A549 (cell line): ENCODE data around the gene GPR18. TPM values are rescaled to one million over a fixed set of nuclear protein-coding genes. Genes with fewer than 3 reads are reported as not detected.
A peak's percentile ranks its signal among the peaks of the same experiment; 100 is the strongest.

Experiments
- ATAC-seq, 2 experiments: fragments of 200-7000 bp in 1 of 2; fragments of >200 bp in 1 of 2; cut with Nextera tagmentation in 1 of 2; cut with Tn5 transposase in 1 of 2; 3 replicates each; pipeline versions ENCODE4 v1.8.0 to v1.9.1; 2018 to 2020; ENCODE audit warnings: mild to moderate bottlenecking in 1 of 2, moderate library complexity in 1 of 2
- CTCF ChIA-PET: fragments of 300-600 bp; sonication (Branson Sonifier 250); formaldehyde crosslinking; extraction: SDS; loops from one replicate; lab custom pipeline; 2021; ENCODE audit warnings: antibody characterized with exemption, inconsistent platforms; lab: Yijun Ruan, JAX
- POLR2A ChIA-PET: fragments of 350-600 bp; formaldehyde crosslinking; extraction: SDS; loops from one replicate; lab custom pipeline; 2021; ENCODE audit warnings: antibody characterized with exemption, inconsistent platforms; lab: Yijun Ruan, JAX
- DNase-seq, 2 experiments: peaks; one replicate each; pipeline versions ENCODE4 v3.0.0 to v3.0.0-alpha.2; 2011 to 2016; ENCODE audit warnings: low read depth in 1 of 2, low spot score in 1 of 2
- FAIRE-seq: peaks from 2 replicates; lab custom pipeline; 2011; peaks lifted over from hg19 to GRCh38; lab: Jason Lieb, UNC
- H3K27ac ChIP-seq, 2 experiments: fragments of >200 bp; sonication (Bioruptor Twin); formaldehyde crosslinking; 3 replicates each; pipeline ENCODE4 v1.5.1; 2016 to 2017
- H3K4me1 ChIP-seq: fragments of >200 bp; sonication (Bioruptor Twin); formaldehyde crosslinking; 3 replicates; pipeline ENCODE4 v1.6.1; 2016
- H3K4me2 ChIP-seq: fragments of >200 bp; sonication (Bioruptor Twin); formaldehyde crosslinking; 3 replicates; pipeline ENCODE4 v1.6.1; 2016
- H3K4me3 ChIP-seq: fragments of >200 bp; sonication (Bioruptor Twin); formaldehyde crosslinking; 3 replicates; pipeline ENCODE4 v1.5.1; 2016
- H3K9me3 ChIP-seq: fragments of >200 bp; sonication (Bioruptor Twin); formaldehyde crosslinking; 3 replicates; pipeline ENCODE4 v1.6.1; 2016
- CBX2 ChIP-seq: fragments of 200-600 bp; sonication (generic); IDR thresholded peaks from 2 replicates; pipeline ENCODE4 v1.6.1; 2016; ENCODE audit warnings: low read depth, mild to moderate bottlenecking, borderline replicate concordance
- CEBPB ChIP-seq, 2 experiments: fragments of >200 bp in 1 of 2; sonication (Bioruptor Twin) in 1 of 2; formaldehyde crosslinking in 1 of 2; IDR thresholded peaks; 2 replicates each; pipeline ENCODE4 v1.6.1; 2012 to 2016
- CHD4 ChIP-seq: fragments of 200-600 bp; sonication (generic); IDR thresholded peaks from 2 replicates; pipeline ENCODE4 v1.6.1; 2016; ENCODE audit warnings: antibody characterized with exemption, mild to moderate bottlenecking, borderline replicate concordance
- EP300 ChIP-seq, 2 experiments: fragments of >200 bp; sonication (Bioruptor Twin); formaldehyde crosslinking; IDR thresholded peaks; 2 replicates in 1 of 2; 3 replicates in 1 of 2; pipeline ENCODE4 v1.6.1; 2016 to 2017
- ESRRA ChIP-seq: fragments of 150-350 bp; IDR thresholded peaks from 2 replicates; pipeline ENCODE4 v1.6.1; 2014; ENCODE audit warnings: mild to moderate bottlenecking, low read length, borderline replicate concordance
- FOSL2 ChIP-seq, 2 experiments: fragments of 450-650 bp in 1 of 2; fragments of >200 bp in 1 of 2; sonication (Bioruptor Twin) in 1 of 2; formaldehyde crosslinking; IDR thresholded peaks; 2 replicates each; pipeline versions ENCODE4 v1.5.0 to v1.6.1; 2016 to 2020; ENCODE audit warnings: mild to moderate bottlenecking in 1 of 2, moderate library complexity in 1 of 2
- JUN ChIP-seq, 2 experiments: fragments of >200 bp; sonication (Bioruptor Twin); formaldehyde crosslinking; IDR thresholded peaks; 2 replicates in 1 of 2; 3 replicates in 1 of 2; pipeline ENCODE4 v1.6.1; 2016 to 2017
- JUNB ChIP-seq: fragments of >200 bp; sonication (Bioruptor Twin); formaldehyde crosslinking; IDR thresholded peaks from 2 replicates; pipeline ENCODE4 v1.6.1; 2016
- MAFK ChIP-seq: fragments of 450-650 bp; IDR thresholded peaks from 2 replicates; pipeline ENCODE4 v1.6.1; 2014; ENCODE audit not compliant: partially characterized antibody
- MYC ChIP-seq: IDR thresholded peaks from 2 replicates; pipeline ENCODE4 v1.6.1; 2012; ENCODE audit warnings: mild to moderate bottlenecking, inconsistent platforms, low read length, improper control_type of control experiment, borderline replicate concordance
- NFE2L2 ChIP-seq: fragments of 150-350 bp; conservative IDR thresholded peaks from 2 replicates; pipeline ENCODE4 v1.6.1; 2014; ENCODE audit warnings: low read length
- RAD21 ChIP-seq, 2 experiments: fragments of >200 bp in 1 of 2; sonication (Bioruptor Twin) in 1 of 2; formaldehyde crosslinking in 1 of 2; IDR thresholded peaks in 1 of 2; conservative IDR thresholded peaks in 1 of 2; 2 replicates in 1 of 2; 3 replicates in 1 of 2; pipeline ENCODE4 v1.6.1; 2012 to 2018; ENCODE audit warnings: inconsistent platforms in 1 of 2
- SMC3 ChIP-seq: fragments of >200 bp; sonication (Bioruptor Twin); formaldehyde crosslinking; IDR thresholded peaks from 3 replicates; pipeline ENCODE4 v1.6.1; 2018; ENCODE audit warnings: inconsistent platforms
- TP53 ChIP-seq: fragments of 250-450 bp; sonication (Bioruptor Pico); IDR thresholded peaks from 2 replicates; pipeline ENCODE4 v1.5.0; 2021; ENCODE audit warnings: mild to moderate bottlenecking, moderate library complexity
- ZNF302 ChIP-seq: fragments of 250-450 bp; sonication (Bioruptor Pico); IDR thresholded peaks from 2 replicates; pipeline ENCODE4 v1.9.0; 2021; ENCODE audit warnings: inconsistent platforms, mild to moderate bottlenecking, moderate library complexity
- whole genome bisulfite sequencing: methylation state at CpG from one replicate; pipeline ENCODE4 v1.1.6; 2017; ENCODE audit errors: missing lambda C conversion rate; 5-methylcytosine and 5-hydroxymethylcytosine counted together
- polyA plus RNA-seq, 4 experiments: library from polyadenylated mRNA; depleted of rRNA in 3 of 4; stranded (reverse); fragments of >200 nt; fragmentation: RNase III in 1 of 4; extraction: RNeasy Plus Mini Kit Qiagen cat#74134 plus additional on column Dnase treatment in 1 of 4; gene quantifications; 2 replicates in 3 of 4; 3 replicates in 1 of 4; pipeline ENCODE4 v1.2.3, GENCODE V29; 2011 to 2017
- TF ChIP-seq, protein P1 (sequence below): fragments of >200 bp; sonication (Bioruptor Twin); formaldehyde crosslinking; IDR thresholded peaks from 3 replicates; pipeline ENCODE4 v1.5.1; 2016
- TF ChIP-seq, protein P2 (sequence below): IDR thresholded peaks from 2 replicates; pipeline ENCODE4 v1.6.1; 2012

Gene GPR18
- polyA plus RNA-seq, 2 of the 4 experiments (the other 2 are of a cell fraction) = not detected

DNA sequence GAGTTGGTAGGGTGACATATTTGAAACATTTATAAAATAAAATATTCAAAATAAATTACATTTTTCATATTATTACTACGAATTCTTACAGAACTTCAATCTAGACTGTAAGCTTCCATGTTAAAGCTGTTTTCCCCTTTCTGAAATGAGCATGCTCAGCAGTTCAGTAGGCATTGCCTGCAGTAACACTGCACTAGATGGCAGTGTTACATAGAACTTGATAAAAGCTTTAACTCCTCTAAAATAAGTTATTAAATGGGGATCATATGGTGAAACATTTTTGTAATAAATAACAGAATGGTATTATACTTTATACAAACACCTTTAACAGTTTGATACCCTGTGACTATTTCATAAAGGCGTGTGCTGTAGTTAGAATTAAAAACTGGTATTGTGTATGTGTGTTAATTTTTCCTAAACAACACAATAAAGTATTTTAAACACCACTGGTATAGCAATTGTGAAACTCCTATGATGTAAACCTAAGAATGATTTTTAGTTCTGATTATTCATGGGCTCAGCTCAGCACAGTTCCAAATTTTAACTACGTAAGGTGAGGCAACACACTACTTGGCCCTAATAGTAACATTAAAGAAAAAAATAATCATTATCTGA lies 11.6 kb upstream of the GPR18 start:
- ChIA-PET CTCF (interaction anchor here (0.5 to 5.6 kb wide), 31 partner anchors 9 to 430 kb away, joined by 3 to 106 read pairs (median 4); partner anchors contain the start of gene UBAC2), POLR2A (no interaction called here)
- Histone ChIP-seq H3K9me3 (peaks cover 4% of the 10 kb centered on the region; the same call in 1 of the 3 replicates), H3K27ac (no peak overlapping the region), H3K4me1 (no peaks in the 10 kb centered on the region), H3K4me3 (no peak overlapping the region), H3K4me2 (no peak overlapping the region)
- TF ChIP-seq, protein P1, sequence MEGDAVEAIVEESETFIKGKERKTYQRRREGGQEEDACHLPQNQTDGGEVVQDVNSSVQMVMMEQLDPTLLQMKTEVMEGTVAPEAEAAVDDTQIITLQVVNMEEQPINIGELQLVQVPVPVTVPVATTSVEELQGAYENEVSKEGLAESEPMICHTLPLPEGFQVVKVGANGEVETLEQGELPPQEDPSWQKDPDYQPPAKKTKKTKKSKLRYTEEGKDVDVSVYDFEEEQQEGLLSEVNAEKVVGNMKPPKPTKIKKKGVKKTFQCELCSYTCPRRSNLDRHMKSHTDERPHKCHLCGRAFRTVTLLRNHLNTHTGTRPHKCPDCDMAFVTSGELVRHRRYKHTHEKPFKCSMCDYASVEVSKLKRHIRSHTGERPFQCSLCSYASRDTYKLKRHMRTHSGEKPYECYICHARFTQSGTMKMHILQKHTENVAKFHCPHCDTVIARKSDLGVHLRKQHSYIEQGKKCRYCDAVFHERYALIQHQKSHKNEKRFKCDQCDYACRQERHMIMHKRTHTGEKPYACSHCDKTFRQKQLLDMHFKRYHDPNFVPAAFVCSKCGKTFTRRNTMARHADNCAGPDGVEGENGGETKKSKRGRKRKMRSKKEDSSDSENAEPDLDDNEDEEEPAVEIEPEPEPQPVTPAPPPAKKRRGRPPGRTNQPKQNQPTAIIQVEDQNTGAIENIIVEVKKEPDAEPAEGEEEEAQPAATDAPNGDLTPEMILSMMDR = peak; percentile 66
- TF ChIP-seq MAFK = peak; percentile 92
- 0 out of 3 replicates have a peak, but pooled peaks have one; percentile 12 for TF ChIP-seq SMC3
- peak; percentile 54 to 58; a peak in 4 of 5 replicates for TF ChIP-seq RAD21 (conservative IDR thresholded peaks at IDR 0.05 in 1 of 2, IDR thresholded peaks at IDR 0.05 in 1 of 2)
- TF ChIP-seq, protein P2, sequence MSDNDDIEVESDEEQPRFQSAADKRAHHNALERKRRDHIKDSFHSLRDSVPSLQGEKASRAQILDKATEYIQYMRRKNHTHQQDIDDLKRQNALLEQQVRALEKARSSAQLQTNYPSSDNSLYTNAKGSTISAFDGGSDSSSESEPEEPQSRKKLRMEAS = no peak
- TF ChIP-seq JUNB = no peak
- ATAC-seq = peak in 1 of 2 experiments; percentile 83; a peak in 4 of 6 replicates
- peak in 1 of 2 experiments; percentile 45 for DNase-seq
- 63% methylated on average over 3 of the region's 3 CpGs for whole genome bisulfite sequencing
- no peak for FAIRE-seq

DNA sequence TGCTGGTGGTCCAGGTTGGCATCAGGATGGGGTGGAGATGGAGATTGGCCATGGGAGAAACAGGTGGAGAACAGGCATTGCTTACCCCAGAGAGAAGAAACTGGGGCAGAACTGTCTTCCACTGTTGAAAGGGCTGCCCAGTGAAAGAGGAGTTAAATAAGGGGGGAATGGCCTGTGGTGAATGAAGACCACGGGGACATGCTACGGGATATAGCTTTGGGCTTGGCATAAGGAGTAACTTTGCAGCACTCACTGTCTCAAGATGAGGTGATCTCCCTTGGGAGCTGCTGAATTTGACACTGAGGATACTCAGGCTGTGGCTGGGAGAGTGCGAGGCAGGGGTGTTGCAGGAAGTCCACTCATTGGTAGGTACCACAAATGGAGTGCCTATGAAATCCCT lies 10.6 kb upstream of the GPR18 start:
- peaks cover 4% of the 10 kb centered on the region; the same call in 1 of the 3 replicates for H3K9me3 ChIP-seq
- FAIRE-seq (no peak), DNase-seq (no peak), ATAC-seq (no peak)
- no peak overlapping the region for H3K4me3 ChIP-seq
- H3K4me1 ChIP-seq = no peaks in the 10 kb centered on the region
- ChIA-PET CTCF (interaction anchor here (0.7 to 5.6 kb wide), 17 partner anchors 11 to 429 kb away, joined by 3 to 106 read pairs (median 4); partner anchors contain the start of gene UBAC2), POLR2A (no interaction called here)
- TF ChIP-seq MYC = no peak
- TF ChIP-seq EP300 (IDR thresholded peaks at IDR 0.05) = no peak
- no peak for TF ChIP-seq CBX2
- no peak for TF ChIP-seq TP53 (CRISPR knock-in tag)
- TF ChIP-seq MAFK = no peak
- 93% methylated on average over 3 of the region's 3 CpGs for WGBS
- no peak overlapping the region for H3K4me2 ChIP-seq
- no peak overlapping the region for H3K27ac ChIP-seq

DNA sequence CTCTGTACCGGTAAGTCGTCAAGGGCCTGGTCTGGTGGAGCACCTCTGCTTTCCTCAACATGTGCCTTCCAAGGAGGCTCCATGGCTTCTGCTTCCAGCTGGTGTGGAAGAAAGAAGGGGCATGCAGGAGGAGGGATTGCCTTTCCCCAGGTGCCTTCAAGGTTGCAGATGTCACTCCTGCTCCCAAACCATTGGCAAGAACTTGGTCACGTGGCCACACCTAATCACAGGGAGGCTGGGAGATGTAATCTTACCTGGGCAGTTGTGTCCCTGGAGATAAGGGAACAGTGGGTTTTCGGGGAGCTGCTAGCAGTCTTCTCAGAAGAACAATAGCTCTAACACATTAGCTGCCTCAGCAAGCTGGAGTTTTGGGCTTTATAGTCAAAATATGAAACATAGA lies 9.7 kb upstream of the GPR18 start:
- TF ChIP-seq ESRRA (no peak), CEBPB (IDR thresholded peaks at IDR 0.05) (no peak), ZNF302 (CRISPR knock-in tag) (no peak), EP300 (IDR thresholded peaks at IDR 0.05) (no peak), FOSL2 (IDR thresholded peaks at IDR 0.05) (no peak), FOSL2 (CRISPR knock-in tag; IDR thresholded peaks at IDR 0.05) (no peak), JUN (IDR thresholded peaks at IDR 0.05) (no peak), CBX2 (no peak), NFE2L2 (no peak), CHD4 (no peak)
- TF ChIP-seq, protein P1 = no peak
- TF ChIP-seq, protein P2 = no peak
- ChIA-PET CTCF (interaction anchor here (1.0 to 5.6 kb wide), 8 partner anchors 17 to 169 kb away, joined by 3 to 106 read pairs (median 10); partner anchors contain the start of gene UBAC2), POLR2A (no interaction called here)
- no peak for FAIRE-seq
- WGBS = 89% methylated on average over 3 of the region's 4 CpGs
- DNase-seq = no peak
- Histone ChIP-seq H3K9me3 (peaks cover 4% of the 10 kb centered on the region; the same call in 1 of the 3 replicates), H3K27ac (no peak overlapping the region), H3K4me2 (no peak overlapping the region), H3K4me1 (no peaks in the 10 kb centered on the region), H3K4me3 (no peak overlapping the region)
- no peak for ATAC-seq
